Esophagus muscularis mucosa (tissue), 4 donors: ENCODE measurements around the gene ATP5IF1. TPM values are rescaled to one million over a fixed set of nuclear protein-coding genes. Genes with fewer than 3 reads are reported as not detected.

Experiments used
- DNase-seq: peaks from one replicate; pipeline ENCODE4 v3.0.0-alpha.2; 2017; ENCODE audit errors: extremely low spot score
- H3K27ac ChIP-seq, 4 donors: fragments of 200-600 bp; sonication (generic); replicated peaks in 1 of 4; 1 replicate in 3 of 4; 2 replicates in 1 of 4; pipeline ENCODE4 v1.5.1; 2016 to 2019; ENCODE audit warnings: mild to moderate bottlenecking in 1 of 4
- H3K27me3 ChIP-seq, 4 donors: fragments of 200-600 bp; sonication (generic); one replicate each; pipeline versions ENCODE4 v1.5.1 to v1.6.0; 2016 to 2019
- H3K36me3 ChIP-seq, 4 donors: fragments of 200-600 bp; sonication (generic); one replicate each; pipeline ENCODE4 v1.5.1; 2016 to 2019
- H3K4me1 ChIP-seq, 4 donors: fragments of 200-600 bp; sonication (generic); one replicate each; pipeline ENCODE4 v1.5.1; 2016 to 2019
- H3K4me3 ChIP-seq, 4 donors: fragments of 200-600 bp; sonication (generic); 1 replicate in 2 of 4; 2 replicates in 2 of 4; pipeline ENCODE4 v1.5.1; 2016 to 2019; ENCODE audit warnings: mild to moderate bottlenecking in 4 of 4, moderate library complexity in 1 of 4
- H3K9me3 ChIP-seq, 4 donors: fragments of 200-600 bp; sonication (generic); 1 replicate in 3 of 4; 2 replicates in 1 of 4; pipeline ENCODE4 v1.5.1; 2016 to 2019
- EP300 ChIP-seq: sonication (generic); formaldehyde crosslinking; IDR thresholded peaks from one replicate; pipeline ENCODE4 v1.6.1; 2017; ENCODE audit warnings: antibody characterized with exemption
- POLR2A ChIP-seq: fragments of 450-650 bp; IDR thresholded peaks from one replicate; pipeline ENCODE4 v1.6.1; 2017; ENCODE audit warnings: antibody characterized with exemption, moderate library complexity, mild to moderate bottlenecking, low read depth
- POLR2AphosphoS5 ChIP-seq, 2 donors: sonication (generic); formaldehyde crosslinking; IDR thresholded peaks; one replicate each; pipeline ENCODE4 v1.6.1; 2017; ENCODE audit warnings: antibody characterized with exemption in 2 of 2
- WGBS: methylation state at CpG from one replicate; pipeline ENCODE4 v1.1.5; 2018; 5-methylcytosine and 5-hydroxymethylcytosine counted together
- intact Hi-C: fragments of 100-400 bp; cut with DNase I; formaldehyde crosslinking; loops from one replicate; pipeline ENCODE4 v1.15.1; 2023
- total RNA-seq, 4 donors: library from RNA; depleted of rRNA; stranded (reverse); fragments of >200 nt; gene quantifications; one replicate each; pipeline versions ENCODE4 v1.1.0 to v1.2.1, GENCODE V29; 2016
- TF ChIP-seq, protein P1 (sequence below), 3 experiments: fragments of 200-600 bp in 2 of 3; fragments of 450-650 bp in 1 of 3; sonication (generic) in 2 of 3; IDR thresholded peaks; one replicate each; pipeline ENCODE4 v1.5.1; 2017 to 2019; ENCODE audit warnings: antibody characterized with exemption in 3 of 3, mild to moderate bottlenecking in 2 of 3, moderate library complexity in 1 of 3

Gene ATP5IF1
- total RNA-seq, result 100 to 1,000 TPM; 125 to 174 (median 126) TPM

DNA sequence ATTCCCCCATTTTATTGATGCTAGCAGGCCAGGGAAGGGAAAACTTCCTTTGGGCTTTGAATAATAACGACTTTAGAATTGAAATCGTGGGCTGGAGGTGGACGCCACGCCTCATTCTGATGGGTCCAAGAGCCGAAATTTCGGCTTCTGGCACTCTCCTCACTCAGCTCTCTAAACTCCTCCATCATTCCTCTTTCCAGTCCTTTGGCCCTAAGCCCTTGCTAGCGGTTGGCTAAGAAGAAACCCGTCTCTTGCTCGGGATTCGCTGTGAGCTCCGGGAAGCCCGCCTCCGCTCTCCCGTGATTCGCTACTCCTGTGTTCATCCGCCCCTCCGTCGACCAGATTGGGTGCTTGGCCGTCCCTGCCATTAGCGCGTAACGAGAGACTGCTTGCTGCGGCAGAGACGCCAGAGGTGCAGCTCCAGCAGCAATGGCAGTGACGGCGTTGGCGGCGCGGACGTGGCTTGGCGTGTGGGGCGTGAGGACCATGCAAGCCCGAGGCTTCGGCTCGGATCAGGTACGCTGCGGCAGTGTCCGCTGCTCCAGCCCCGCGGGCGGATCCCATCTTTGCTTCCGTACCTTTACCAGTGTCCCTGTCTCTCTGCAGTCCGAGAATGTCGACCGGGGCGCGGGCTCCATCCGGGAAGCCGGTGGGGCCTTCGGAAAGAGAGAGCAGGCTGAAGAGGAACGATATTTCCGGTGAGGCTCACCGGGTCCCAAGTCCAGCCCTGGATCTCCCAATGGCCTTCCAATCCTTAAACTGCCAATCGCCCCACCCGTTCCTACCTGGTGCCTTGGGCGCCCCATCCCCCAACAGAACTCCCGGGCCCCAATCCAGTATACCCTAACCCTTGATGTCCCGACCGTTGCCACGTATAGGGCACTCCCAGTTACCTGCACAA, at the start of gene ATP5IF1:
ATP5IF1 (plus strand) TSS at position 370 of the 901 bp plus-strand sequence; CDS start at position 430, 60 bp downstream.
- peaks cover 25 to 44% (median 42%) of the 10 kb centered on the region in 4 donors for H3K4me1 ChIP-seq
- H3K4me3 ChIP-seq, result peak within 1 kb of the TSS; percentile 77 to 97 (median 92)
- H3K27ac ChIP-seq, result peak within 1 kb of the TSS; percentile 87 to 95 (median 88)
- intact Hi-C loops, result no loop called here
- no peaks in the 10 kb centered on the region for H3K9me3 ChIP-seq
- TF ChIP-seq POLR2A, result peak; percentile 74
- peak; percentile 99 for TF ChIP-seq POLR2AphosphoS5 (IDR thresholded peaks at IDR 0.05)
- no peak for TF ChIP-seq EP300
- TF ChIP-seq, protein P1, sequence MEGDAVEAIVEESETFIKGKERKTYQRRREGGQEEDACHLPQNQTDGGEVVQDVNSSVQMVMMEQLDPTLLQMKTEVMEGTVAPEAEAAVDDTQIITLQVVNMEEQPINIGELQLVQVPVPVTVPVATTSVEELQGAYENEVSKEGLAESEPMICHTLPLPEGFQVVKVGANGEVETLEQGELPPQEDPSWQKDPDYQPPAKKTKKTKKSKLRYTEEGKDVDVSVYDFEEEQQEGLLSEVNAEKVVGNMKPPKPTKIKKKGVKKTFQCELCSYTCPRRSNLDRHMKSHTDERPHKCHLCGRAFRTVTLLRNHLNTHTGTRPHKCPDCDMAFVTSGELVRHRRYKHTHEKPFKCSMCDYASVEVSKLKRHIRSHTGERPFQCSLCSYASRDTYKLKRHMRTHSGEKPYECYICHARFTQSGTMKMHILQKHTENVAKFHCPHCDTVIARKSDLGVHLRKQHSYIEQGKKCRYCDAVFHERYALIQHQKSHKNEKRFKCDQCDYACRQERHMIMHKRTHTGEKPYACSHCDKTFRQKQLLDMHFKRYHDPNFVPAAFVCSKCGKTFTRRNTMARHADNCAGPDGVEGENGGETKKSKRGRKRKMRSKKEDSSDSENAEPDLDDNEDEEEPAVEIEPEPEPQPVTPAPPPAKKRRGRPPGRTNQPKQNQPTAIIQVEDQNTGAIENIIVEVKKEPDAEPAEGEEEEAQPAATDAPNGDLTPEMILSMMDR (IDR thresholded peaks at IDR 0.05), result no peak
- 1% methylated on average over 32 of the region's 60 CpGs for WGBS
- peaks cover 0 to 10% (median 0%) of the 10 kb centered on the region in 4 donors for H3K36me3 ChIP-seq
- H3K27me3 ChIP-seq, result no peaks in the 10 kb centered on the region
- peak; percentile 99 for DNase-seq

DNA sequence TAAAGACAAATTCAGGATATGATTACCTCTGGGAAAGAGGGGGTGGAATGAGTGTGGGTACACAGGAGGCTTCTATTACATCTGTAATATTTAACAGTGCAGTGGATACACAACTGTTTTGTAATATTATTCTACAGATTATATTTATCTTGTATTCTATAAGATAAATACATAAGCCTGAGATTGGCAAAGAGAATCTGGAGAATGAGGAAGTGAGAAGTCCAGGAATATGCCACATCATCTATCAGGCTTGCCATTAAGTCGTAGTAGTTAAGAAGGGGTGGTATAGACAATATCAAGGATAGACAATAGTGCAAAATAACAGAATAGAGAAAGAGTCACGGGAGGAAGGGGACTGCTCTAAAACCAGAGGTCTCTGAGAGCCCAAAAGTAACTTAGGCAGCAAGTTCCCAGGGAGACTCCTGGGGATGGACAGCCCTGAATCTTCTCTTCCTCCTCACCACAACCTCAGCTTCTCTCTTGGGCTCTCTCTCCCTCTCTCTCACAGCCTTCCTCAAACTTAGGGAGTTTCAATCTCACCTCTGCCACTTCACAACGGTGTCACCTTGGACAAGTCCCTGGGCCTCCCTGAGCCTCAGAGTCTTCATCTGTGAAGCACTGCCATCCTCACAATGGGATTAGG, 45.5 kb upstream of the ATP5IF1 start:
- Histone ChIP-seq H3K36me3 (peaks cover 0 to 6% (median 0%) of the 10 kb centered on the region in 4 donors), H3K27ac (no peak overlapping the region), H3K27me3 (no peaks in the 10 kb centered on the region), H3K4me3 (no peak overlapping the region), H3K9me3 (no peaks in the 10 kb centered on the region), H3K4me1 (peaks cover 0 to 5% (median 0%) of the 10 kb centered on the region in 4 donors)
- no peak for DNase-seq
- intact Hi-C loops, result no loop called here
- 73% methylated on average over 3 of the region's 3 CpGs for WGBS
- TF ChIP-seq EP300 (no peak), POLR2AphosphoS5 (IDR thresholded peaks at IDR 0.05) (no peak), POLR2A (no peak)

- Histone ChIP-seq H3K4me3 (no peak overlapping the region), H3K27ac (no peak overlapping the region), H3K36me3 (peaks cover 0 to 9% (median 0%) of the 10 kb centered on the region in 4 donors), H3K27me3 (no peaks in the 10 kb centered on the region), H3K4me1 (peaks cover 0 to 5% (median 0%) of the 10 kb centered on the region in 4 donors), H3K9me3 (no peaks in the 10 kb centered on the region)
- intact Hi-C loops, result no loop called here
- TF ChIP-seq POLR2A, result no peak
- no peak for DNase-seq
- 66% methylated on average over 12 of the region's 12 CpGs for WGBS
These were observed 44.8 kb upstream of the ATP5IF1 start for GRCh38 chr1:28190996-28191645.

GRCh38 chr1:28193701-28194161, 42.2 kb upstream of the ATP5IF1 start:
- Histone ChIP-seq H3K4me1 (peaks cover 0 to 5% (median 0%) of the 10 kb centered on the region in 4 donors), H3K9me3 (no peaks in the 10 kb centered on the region), H3K27ac (peak overlapping the region in 1 of 4 donors; percentile 30), H3K36me3 (peaks cover 7 to 24% (median 10%) of the 10 kb centered on the region in 4 donors), H3K4me3 (no peak overlapping the region), H3K27me3 (no peaks in the 10 kb centered on the region)
- DNase-seq, result no peak
- intact Hi-C loops, result no loop called here
- TF ChIP-seq, protein P1 (IDR thresholded peaks at IDR 0.05), result no peak
- TF ChIP-seq EP300 (no peak), POLR2A (no peak), POLR2AphosphoS5 (IDR thresholded peaks at IDR 0.05) (no peak)
- 70% methylated on average over 3 of the region's 8 CpGs for WGBS

DNA sequence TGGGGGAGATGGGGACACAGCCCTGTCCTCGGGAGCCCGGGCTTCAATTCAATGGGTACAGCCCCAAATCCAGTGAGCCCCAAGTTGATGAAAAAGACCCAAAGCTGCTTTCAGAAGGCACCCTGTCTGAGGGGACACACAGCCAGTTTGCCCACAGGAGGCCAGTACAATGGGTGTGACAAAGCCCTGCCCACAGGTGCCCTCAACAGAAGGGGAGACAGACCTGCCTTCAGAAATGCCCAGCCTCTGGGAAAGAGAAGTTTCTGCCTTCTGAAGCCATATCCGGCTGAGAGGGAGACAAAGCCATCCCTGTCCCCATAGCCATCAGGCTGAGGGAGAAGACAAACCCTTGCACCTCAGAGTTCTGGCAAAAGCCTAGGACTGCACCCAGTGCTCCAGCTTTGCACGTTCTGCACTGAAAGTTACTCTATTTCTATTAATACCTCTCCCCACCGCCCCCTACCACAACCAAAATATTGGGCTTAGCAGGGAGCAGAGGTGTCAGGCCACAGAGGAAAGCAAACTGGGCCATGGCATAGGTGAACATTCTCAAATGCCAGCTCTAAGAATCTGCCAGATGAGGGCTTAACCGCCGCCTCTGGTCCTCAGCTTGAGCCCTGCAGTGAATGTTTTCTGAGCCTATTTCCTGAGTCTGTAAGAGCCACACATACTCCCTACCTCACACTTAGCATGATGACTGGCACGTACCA, 41.4 kb upstream of the ATP5IF1 start:
- no peak overlapping the region for H3K27ac ChIP-seq
- H3K4me1 ChIP-seq, result peaks cover 0 to 5% (median 0%) of the 10 kb centered on the region in 4 donors
- 70% methylated on average over 6 of the region's 8 CpGs for WGBS
- DNase-seq, result no peak
- H3K27me3 ChIP-seq, result no peaks in the 10 kb centered on the region
- no peak for TF ChIP-seq EP300
- TF ChIP-seq POLR2A, result no peak
- no peak for TF ChIP-seq POLR2AphosphoS5 (IDR thresholded peaks at IDR 0.05)
- TF ChIP-seq, protein P1 (IDR thresholded peaks at IDR 0.05), result no peak
- H3K9me3 ChIP-seq, result no peaks in the 10 kb centered on the region
- no peak overlapping the region for H3K4me3 ChIP-seq
- H3K36me3 ChIP-seq, result peaks cover 15 to 32% (median 17%) of the 10 kb centered on the region in 4 donors
- intact Hi-C loops, result no loop called here
